Astrocyte (in vitro differentiated cells and primary cell): ENCODE results near the gene C1orf56. TPM values are rescaled to one million over a fixed set of nuclear protein-coding genes. Genes with fewer than 3 reads are reported as not detected.
A peak's percentile ranks its signal among the peaks of the same experiment; 100 is the strongest.

Source experiments
- DNase-seq: peaks from one replicate; pipeline ENCODE4 v3.0.0-alpha.2; 2010; ENCODE audit warnings: low read depth
- FAIRE-seq: peaks from 2 replicates; lab custom pipeline; 2011; peaks lifted over from hg19 to GRCh38; lab: Jason Lieb, UNC
- H2AFZ ChIP-seq: 2 replicates; pipeline ENCODE4 v1.6.0; 2012; ENCODE audit warnings: low read depth, low read length, inconsistent platforms
- H3K27ac ChIP-seq: 2 replicates; pipeline ENCODE4 v1.5.1; 2011; ENCODE audit warnings: low read depth, low read length, inconsistent platforms
- H3K27me3 ChIP-seq: 2 replicates; pipeline ENCODE4 v1.6.0; 2011; ENCODE audit warnings: low read length, inconsistent platforms; ENCODE audit not compliant: insufficient read depth
- H3K36me3 ChIP-seq: 2 replicates; pipeline ENCODE4 v1.5.1; 2011; ENCODE audit warnings: low read length, inconsistent platforms; ENCODE audit not compliant: insufficient read depth
- H3K4me1 ChIP-seq: 2 replicates; pipeline ENCODE4 v1.5.1; 2011; ENCODE audit warnings: low read length, inconsistent platforms; ENCODE audit not compliant: insufficient read depth
- H3K4me2 ChIP-seq: 2 replicates; pipeline ENCODE4 v1.6.0; 2012; ENCODE audit warnings: low read length, inconsistent platforms
- H3K4me3 ChIP-seq: 2 replicates; pipeline ENCODE4 v1.5.1; 2011; ENCODE audit warnings: low read depth, mild to moderate bottlenecking, low read length, inconsistent platforms; ENCODE audit not compliant: insufficient read depth
- H3K79me2 ChIP-seq: 2 replicates; pipeline ENCODE4 v1.6.0; 2012; ENCODE audit warnings: mild to moderate bottlenecking, low read length, inconsistent platforms; ENCODE audit not compliant: insufficient read depth
- H3K9ac ChIP-seq: 2 replicates; pipeline ENCODE4 v1.6.0; 2012; ENCODE audit warnings: mild to moderate bottlenecking, low read length, inconsistent platforms
- H3K9me3 ChIP-seq: 2 replicates; pipeline ENCODE4 v1.5.1; 2012; ENCODE audit warnings: low read depth, mild to moderate bottlenecking, low read length, inconsistent platforms; ENCODE audit not compliant: insufficient read depth
- H4K20me1 ChIP-seq: 2 replicates; pipeline ENCODE4 v1.6.0; 2012; ENCODE audit warnings: low read length, inconsistent platforms; ENCODE audit not compliant: insufficient read depth
- H3K27ac Mint-ChIP-seq: one replicate; pipeline ENCODE4 v1.8.0; 2021; ENCODE audit warnings: mild to moderate bottlenecking, mixed read lengths; ENCODE audit not compliant: unreplicated experiment
- H3K27me3 Mint-ChIP-seq: one replicate; pipeline ENCODE4 v1.8.0; 2021; ENCODE audit warnings: low read depth, mixed read lengths; ENCODE audit not compliant: unreplicated experiment
- H3K36me3 Mint-ChIP-seq: one replicate; pipeline ENCODE4 v1.8.0; 2021; ENCODE audit warnings: low read depth, mixed read lengths; ENCODE audit not compliant: unreplicated experiment
- H3K4me1 Mint-ChIP-seq: one replicate; pipeline ENCODE4 v1.8.0; 2021; ENCODE audit warnings: low read depth, mixed read lengths; ENCODE audit not compliant: unreplicated experiment
- H3K4me3 Mint-ChIP-seq: one replicate; pipeline ENCODE4 v1.8.0; 2021; ENCODE audit warnings: mild to moderate bottlenecking, moderate library complexity, mixed read lengths; ENCODE audit not compliant: unreplicated experiment
- H3K9me3 Mint-ChIP-seq: one replicate; pipeline ENCODE4 v1.8.0; 2021; ENCODE audit warnings: mild to moderate bottlenecking, mixed read lengths; ENCODE audit not compliant: unreplicated experiment
- EZH2 ChIP-seq: IDR thresholded peaks from 2 replicates; pipeline ENCODE4 v1.6.1; 2012; ENCODE audit warnings: mild to moderate bottlenecking, low read length, inconsistent platforms; ENCODE audit not compliant: insufficient read depth
- total RNA-seq: library from RNA; stranded (reverse); gene quantifications from 2 replicates; pipeline ENCODE4 v1.2.1, GENCODE V29; 2021
- TF ChIP-seq, protein P1 (sequence below): IDR thresholded peaks from 2 replicates; pipeline ENCODE4 v1.5.1; 2011; ENCODE audit warnings: low read depth, mild to moderate bottlenecking, inconsistent platforms, low read length, moderate library complexity; ENCODE audit not compliant: insufficient read depth

Gene C1orf56
- total RNA-seq, 1 donor from 2014 or later, result 1.3 TPM

DNA sequence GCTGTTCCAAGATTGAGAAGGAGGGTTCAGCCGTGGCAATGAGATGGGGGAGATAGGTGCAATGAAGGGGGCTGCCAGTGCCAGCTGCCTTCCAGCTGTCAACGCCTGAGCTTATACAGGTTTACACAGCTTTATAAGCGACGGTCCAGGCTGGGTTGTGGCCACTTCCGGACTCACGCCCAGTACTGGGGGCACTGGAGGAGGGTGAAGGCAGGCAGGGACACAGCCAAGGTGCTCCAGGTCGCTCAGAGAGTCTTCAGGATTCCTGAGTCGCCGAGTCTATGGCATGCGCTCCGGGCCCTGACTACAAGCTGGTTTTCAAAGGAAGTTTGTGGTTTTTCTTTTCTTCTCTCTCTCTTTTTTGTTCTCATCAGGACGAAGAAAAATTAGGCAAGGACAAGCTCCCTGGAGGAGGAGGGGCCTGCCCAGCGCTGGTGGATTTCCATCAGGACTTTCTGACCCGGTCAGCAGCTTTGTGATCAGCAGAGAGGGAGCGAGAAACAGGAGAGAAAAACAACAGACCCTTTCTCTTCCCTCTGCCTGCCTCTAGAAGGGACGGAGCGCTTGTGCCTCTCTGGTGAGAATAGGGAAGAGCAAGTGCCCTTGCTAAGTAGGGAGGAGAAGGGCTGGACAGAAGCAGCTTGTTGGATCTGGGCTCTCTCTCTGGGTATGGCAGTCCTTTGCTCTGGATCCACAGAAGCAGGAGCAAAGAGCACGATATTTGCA is 41.1 kb upstream of the C1orf56 start, which contains the start of gene MINDY1:
TSS of gene MINDY1 (minus strand) at position 576 of the 726 bp plus-strand sequence. CDS start 4,285 bp downstream, outside the sequence.
- DNase-seq (peak; percentile 81), FAIRE-seq (no peak)
- TF ChIP-seq EZH2, result no peak
- TF ChIP-seq, protein P1, sequence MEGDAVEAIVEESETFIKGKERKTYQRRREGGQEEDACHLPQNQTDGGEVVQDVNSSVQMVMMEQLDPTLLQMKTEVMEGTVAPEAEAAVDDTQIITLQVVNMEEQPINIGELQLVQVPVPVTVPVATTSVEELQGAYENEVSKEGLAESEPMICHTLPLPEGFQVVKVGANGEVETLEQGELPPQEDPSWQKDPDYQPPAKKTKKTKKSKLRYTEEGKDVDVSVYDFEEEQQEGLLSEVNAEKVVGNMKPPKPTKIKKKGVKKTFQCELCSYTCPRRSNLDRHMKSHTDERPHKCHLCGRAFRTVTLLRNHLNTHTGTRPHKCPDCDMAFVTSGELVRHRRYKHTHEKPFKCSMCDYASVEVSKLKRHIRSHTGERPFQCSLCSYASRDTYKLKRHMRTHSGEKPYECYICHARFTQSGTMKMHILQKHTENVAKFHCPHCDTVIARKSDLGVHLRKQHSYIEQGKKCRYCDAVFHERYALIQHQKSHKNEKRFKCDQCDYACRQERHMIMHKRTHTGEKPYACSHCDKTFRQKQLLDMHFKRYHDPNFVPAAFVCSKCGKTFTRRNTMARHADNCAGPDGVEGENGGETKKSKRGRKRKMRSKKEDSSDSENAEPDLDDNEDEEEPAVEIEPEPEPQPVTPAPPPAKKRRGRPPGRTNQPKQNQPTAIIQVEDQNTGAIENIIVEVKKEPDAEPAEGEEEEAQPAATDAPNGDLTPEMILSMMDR, result peak; percentile 47

DNA sequence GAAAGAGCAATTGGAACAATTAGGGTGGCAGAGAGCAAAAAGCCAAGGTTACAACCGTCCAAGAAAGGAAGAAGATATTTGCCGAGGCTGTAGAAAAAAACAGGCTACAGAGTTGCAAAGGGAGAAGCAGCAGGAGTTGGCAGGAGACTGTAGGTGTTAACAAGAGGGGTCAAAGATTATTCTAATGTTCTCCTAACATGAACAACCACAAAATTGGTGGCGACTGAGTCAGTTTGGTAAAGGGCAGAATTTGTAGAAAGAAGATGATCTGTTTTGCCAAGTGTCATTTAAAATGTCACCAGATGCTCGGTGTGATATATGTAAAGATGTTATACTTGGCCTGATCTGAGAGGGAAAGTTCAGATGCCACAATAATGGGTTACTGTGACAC is 39.7 kb upstream of the C1orf56 start:
- H3K9ac ChIP-seq, result peak overlapping the region; percentile 95
- H3K4me3 ChIP-seq, result peak overlapping the region; percentile 76
- FAIRE-seq (no peak), DNase-seq (no peak)
- peak overlapping the region; percentile 99 for H3K4me2 ChIP-seq
- no peaks in the 10 kb centered on the region for H4K20me1 ChIP-seq
- H3K27me3 Mint-ChIP-seq, result no peaks in the 10 kb centered on the region
- peak overlapping the region; percentile 98 for H3K27ac Mint-ChIP-seq
- peaks cover 1% of the 10 kb centered on the region for H3K36me3 Mint-ChIP-seq
- peaks cover 47% of the 10 kb centered on the region for H3K4me1 ChIP-seq
- H3K9me3 ChIP-seq, result no peaks in the 10 kb centered on the region
- no peaks in the 10 kb centered on the region for H3K9me3 Mint-ChIP-seq
- no peak for TF ChIP-seq EZH2
- TF ChIP-seq, protein P1, result no peak
- H3K36me3 ChIP-seq, result no peaks in the 10 kb centered on the region
- H3K4me3 Mint-ChIP-seq, result peak overlapping the region; percentile 95
- H3K79me2 ChIP-seq, result peaks cover 6% of the 10 kb centered on the region
- H3K27me3 ChIP-seq, result no peaks in the 10 kb centered on the region
- peak overlapping the region; percentile 85 for H3K27ac ChIP-seq
- peak overlapping the region; percentile 6 for H2AFZ ChIP-seq
- H3K4me1 Mint-ChIP-seq, result peaks cover 33% of the 10 kb centered on the region

More for the DNA sequence above, 41.1 kb upstream of the C1orf56 start, which contains the start of gene MINDY1:
- Mint-ChIP-seq H3K27me3 (no peaks in the 10 kb centered on the region), H3K9me3 (no peaks in the 10 kb centered on the region), H3K36me3 (peaks cover 5% of the 10 kb centered on the region), H3K4me3 (peak within 1 kb of the TSS; percentile 95), H3K27ac (peak within 1 kb of the TSS; percentile 99), H3K4me1 (peaks cover 39% of the 10 kb centered on the region)
- Histone ChIP-seq H4K20me1 (no peaks in the 10 kb centered on the region), H3K27ac (peak within 1 kb of the TSS; percentile 85), H2AFZ (peak within 1 kb of the TSS; percentile 82), H3K9me3 (no peaks in the 10 kb centered on the region), H3K4me3 (peak within 1 kb of the TSS; percentile 64), H3K36me3 (no peaks in the 10 kb centered on the region), H3K4me2 (peak within 1 kb of the TSS; percentile 99), H3K4me1 (peaks cover 47% of the 10 kb centered on the region), H3K27me3 (no peaks in the 10 kb centered on the region), H3K79me2 (peaks cover 6% of the 10 kb centered on the region), H3K9ac (peak within 1 kb of the TSS; percentile 95)
